Esophagus muscularis mucosa (tissue), 4 donors: ENCODE data around the gene HS3ST5. TPM values are rescaled to one million over a fixed set of nuclear protein-coding genes. Genes with fewer than 3 reads are reported as not detected.

Experiments used
- DNase-seq: peaks from one replicate; pipeline ENCODE4 v3.0.0-alpha.2; 2017; ENCODE audit errors: extremely low spot score
- H3K27ac ChIP-seq, 4 donors: fragments of 200-600 bp; sonication (generic); replicated peaks in 1 of 4; 1 replicate in 3 of 4; 2 replicates in 1 of 4; pipeline ENCODE4 v1.5.1; 2016 to 2019; ENCODE audit warnings: mild to moderate bottlenecking in 1 of 4
- H3K27me3 ChIP-seq, 4 donors: fragments of 200-600 bp; sonication (generic); one replicate each; pipeline versions ENCODE4 v1.5.1 to v1.6.0; 2016 to 2019
- H3K36me3 ChIP-seq, 4 donors: fragments of 200-600 bp; sonication (generic); one replicate each; pipeline ENCODE4 v1.5.1; 2016 to 2019
- H3K4me1 ChIP-seq, 4 donors: fragments of 200-600 bp; sonication (generic); one replicate each; pipeline ENCODE4 v1.5.1; 2016 to 2019
- H3K4me3 ChIP-seq, 4 donors: fragments of 200-600 bp; sonication (generic); 1 replicate in 2 of 4; 2 replicates in 2 of 4; pipeline ENCODE4 v1.5.1; 2016 to 2019; ENCODE audit warnings: mild to moderate bottlenecking in 4 of 4, moderate library complexity in 1 of 4
- H3K9me3 ChIP-seq, 4 donors: fragments of 200-600 bp; sonication (generic); 1 replicate in 3 of 4; 2 replicates in 1 of 4; pipeline ENCODE4 v1.5.1; 2016 to 2019
- CTCF ChIP-seq, 3 experiments: fragments of 200-600 bp in 2 of 3; fragments of 450-650 bp in 1 of 3; sonication (generic) in 2 of 3; IDR thresholded peaks; one replicate each; pipeline ENCODE4 v1.5.1; 2017 to 2019; ENCODE audit warnings: antibody characterized with exemption in 3 of 3, mild to moderate bottlenecking in 2 of 3, moderate library complexity in 1 of 3
- EP300 ChIP-seq: sonication (generic); formaldehyde crosslinking; IDR thresholded peaks from one replicate; pipeline ENCODE4 v1.6.1; 2017; ENCODE audit warnings: antibody characterized with exemption
- POLR2A ChIP-seq: fragments of 450-650 bp; IDR thresholded peaks from one replicate; pipeline ENCODE4 v1.6.1; 2017; ENCODE audit warnings: antibody characterized with exemption, moderate library complexity, mild to moderate bottlenecking, low read depth
- POLR2AphosphoS5 ChIP-seq, 2 donors: sonication (generic); formaldehyde crosslinking; IDR thresholded peaks; one replicate each; pipeline ENCODE4 v1.6.1; 2017; ENCODE audit warnings: antibody characterized with exemption in 2 of 2
- WGBS: methylation state at CpG from one replicate; pipeline ENCODE4 v1.1.5; 2018; 5-methylcytosine and 5-hydroxymethylcytosine counted together
- intact Hi-C: fragments of 100-400 bp; cut with DNase I; formaldehyde crosslinking; loops from one replicate; pipeline ENCODE4 v1.15.1; 2023
- total RNA-seq, 4 donors: library from RNA; depleted of rRNA; stranded (reverse); fragments of >200 nt; gene quantifications; one replicate each; pipeline versions ENCODE4 v1.1.0 to v1.2.1, GENCODE V29; 2016

The HS3ST5 gene
- total RNA-seq, 4 donors from 2014 or later = 0.13 to 0.33 TPM; not detected in 2

- 81% methylated on average over 10 of the region's 10 CpGs for WGBS
- Histone ChIP-seq H3K4me3 (no peak overlapping the region), H3K36me3 (no peaks in the 10 kb centered on the region), H3K27me3 (no peaks in the 10 kb centered on the region), H3K4me1 (no peaks in the 10 kb centered on the region), H3K9me3 (no peaks in the 10 kb centered on the region), H3K27ac (no peak overlapping the region)
- no peak for TF ChIP-seq POLR2A
- TF ChIP-seq POLR2AphosphoS5 (IDR thresholded peaks at IDR 0.05) = no peak
- no peak for TF ChIP-seq EP300
- no peak for TF ChIP-seq CTCF (IDR thresholded peaks at IDR 0.05)
- DNase-seq = no peak
- intact Hi-C loops = no loop called here
Observed at GRCh38 chr6:114100215-114100994, 242.4 kb downstream of the HS3ST5 start.

- H3K4me3 ChIP-seq = no peak overlapping the region
- 1% methylated on average over 2 of the region's 2 CpGs for WGBS
- intact Hi-C loops = no loop called here
- no peaks in the 10 kb centered on the region for H3K36me3 ChIP-seq
- DNase-seq = no peak
- TF ChIP-seq CTCF (IDR thresholded peaks at IDR 0.05) (peak; percentile 51 to 67 (median 51)), POLR2AphosphoS5 (IDR thresholded peaks at IDR 0.05) (no peak)
- no peak overlapping the region for H3K27ac ChIP-seq
- H3K4me1 ChIP-seq = no peaks in the 10 kb centered on the region
- no peaks in the 10 kb centered on the region for H3K9me3 ChIP-seq
- H3K27me3 ChIP-seq = no peaks in the 10 kb centered on the region
Observed at GRCh38 chr6:114096561-114097172, 246.2 kb downstream of the HS3ST5 start.

GRCh38 chr6:114092943-114093342, 249.9 kb downstream of the HS3ST5 start:
- H3K4me3 ChIP-seq = no peak overlapping the region
- H3K36me3 ChIP-seq = no peaks in the 10 kb centered on the region
- TF ChIP-seq EP300 (no peak), POLR2AphosphoS5 (IDR thresholded peaks at IDR 0.05) (no peak), CTCF (IDR thresholded peaks at IDR 0.05) (no peak), POLR2A (no peak)
- intact Hi-C loops = no loop called here
- WGBS = 87% methylated on average over 2 of the region's 2 CpGs
- no peaks in the 10 kb centered on the region for H3K27me3 ChIP-seq
- no peaks in the 10 kb centered on the region for H3K9me3 ChIP-seq
- DNase-seq = no peak
- H3K27ac ChIP-seq = no peak overlapping the region
- H3K4me1 ChIP-seq = peaks cover 0 to 5% (median 0%) of the 10 kb centered on the region in 4 donors

- intact Hi-C loops = no loop called here
- 25% methylated on average over 4 of the region's 4 CpGs for WGBS
Observed at GRCh38 chr6:114090626-114091025, 252.2 kb downstream of the HS3ST5 start.

More at GRCh38 chr6:114090626-114091025, 252.2 kb downstream of the HS3ST5 start:
- Histone ChIP-seq H3K4me3 (no peak overlapping the region), H3K27ac (no peak overlapping the region), H3K36me3 (no peaks in the 10 kb centered on the region), H3K4me1 (peaks cover 0 to 5% (median 0%) of the 10 kb centered on the region in 4 donors), H3K27me3 (no peaks in the 10 kb centered on the region), H3K9me3 (no peaks in the 10 kb centered on the region)
- no peak for DNase-seq
- TF ChIP-seq EP300 = no peak
- TF ChIP-seq POLR2AphosphoS5 (IDR thresholded peaks at IDR 0.05) = no peak
- no peak for TF ChIP-seq CTCF (IDR thresholded peaks at IDR 0.05)
- no peak for TF ChIP-seq POLR2A
